ENCODE results near the gene CBLC. TPM values are rescaled to one million over a fixed set of nuclear protein-coding genes. Genes with fewer than 3 reads are reported as not detected.

CBLC gene
- total RNA-seq, 2 experiments from 2014 or later: not detected

DNA sequence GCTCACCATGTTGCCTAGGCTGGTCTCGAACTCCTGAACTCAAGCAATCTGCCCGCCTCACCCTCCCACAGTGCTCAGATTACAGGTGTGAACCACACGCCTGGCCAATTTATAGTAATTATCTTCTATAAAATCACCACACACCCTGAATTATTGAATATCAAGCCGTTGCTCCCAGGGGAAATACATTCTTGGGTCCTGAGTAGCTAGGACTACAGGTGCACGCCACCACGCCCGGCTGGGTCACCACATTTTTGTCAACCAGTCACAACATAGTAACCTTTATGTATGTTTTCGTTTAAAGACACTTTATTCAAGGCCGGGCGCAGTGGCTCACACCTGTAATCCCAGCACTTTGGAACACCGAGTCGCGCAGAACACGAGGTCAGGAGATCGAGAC is 8.3 kb downstream of the CBLC start:
- TF ChIP-seq, protein P1, sequence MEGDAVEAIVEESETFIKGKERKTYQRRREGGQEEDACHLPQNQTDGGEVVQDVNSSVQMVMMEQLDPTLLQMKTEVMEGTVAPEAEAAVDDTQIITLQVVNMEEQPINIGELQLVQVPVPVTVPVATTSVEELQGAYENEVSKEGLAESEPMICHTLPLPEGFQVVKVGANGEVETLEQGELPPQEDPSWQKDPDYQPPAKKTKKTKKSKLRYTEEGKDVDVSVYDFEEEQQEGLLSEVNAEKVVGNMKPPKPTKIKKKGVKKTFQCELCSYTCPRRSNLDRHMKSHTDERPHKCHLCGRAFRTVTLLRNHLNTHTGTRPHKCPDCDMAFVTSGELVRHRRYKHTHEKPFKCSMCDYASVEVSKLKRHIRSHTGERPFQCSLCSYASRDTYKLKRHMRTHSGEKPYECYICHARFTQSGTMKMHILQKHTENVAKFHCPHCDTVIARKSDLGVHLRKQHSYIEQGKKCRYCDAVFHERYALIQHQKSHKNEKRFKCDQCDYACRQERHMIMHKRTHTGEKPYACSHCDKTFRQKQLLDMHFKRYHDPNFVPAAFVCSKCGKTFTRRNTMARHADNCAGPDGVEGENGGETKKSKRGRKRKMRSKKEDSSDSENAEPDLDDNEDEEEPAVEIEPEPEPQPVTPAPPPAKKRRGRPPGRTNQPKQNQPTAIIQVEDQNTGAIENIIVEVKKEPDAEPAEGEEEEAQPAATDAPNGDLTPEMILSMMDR (IDR thresholded peaks at IDR 0.05): no peak
- H3K9me3 Mint-ChIP-seq: no peaks in the 10 kb centered on the region
- intact Hi-C loops (cut with DNase I, micrococcal nuclease): no loop called here
- Histone ChIP-seq H3K9me3 (ENCODE audit: control insufficient read depth in 1 of 2, insufficient read depth in 1 of 2, low read length in 2 of 2) (no peaks in the 10 kb centered on the region), H3K4me3 (ENCODE audit: low read length) (no peak overlapping the region), H3K4me1 (ENCODE audit: insufficient read depth, low read length) (peaks cover 7% of the 10 kb centered on the region), H3K27me3 (ENCODE audit: control insufficient read depth in 1 of 2, insufficient read depth in 2 of 2, low read length in 2 of 2) (no peaks in the 10 kb centered on the region), H3K27ac (ENCODE audit: low read depth in 1 of 2, low read length in 2 of 2) (no peak overlapping the region), H3K36me3 (ENCODE audit: insufficient read depth, low read length) (no peaks in the 10 kb centered on the region)
- H3K27ac Mint-ChIP-seq: no peak overlapping the region
- ATAC-seq (ENCODE audit: poor library complexity) (no peak), DNase-seq (no peak)
- H3K4me3 Mint-ChIP-seq: no peak overlapping the region
- H3K27me3 Mint-ChIP-seq: peaks cover 6% of the 10 kb centered on the region
- H3K36me3 Mint-ChIP-seq (ENCODE audit: low read depth): no peaks in the 10 kb centered on the region
- ChIA-PET POLR2A (no interaction called here), CTCF (interaction anchor here (1.6 to 2.0 kb wide), 2 partner anchors 33 to 62 kb away, joined by 4 read pairs; no protein-coding TSS in a partner anchor)
- peaks cover 6% of the 10 kb centered on the region for H3K4me1 Mint-ChIP-seq (ENCODE audit: low read depth)

DNA sequence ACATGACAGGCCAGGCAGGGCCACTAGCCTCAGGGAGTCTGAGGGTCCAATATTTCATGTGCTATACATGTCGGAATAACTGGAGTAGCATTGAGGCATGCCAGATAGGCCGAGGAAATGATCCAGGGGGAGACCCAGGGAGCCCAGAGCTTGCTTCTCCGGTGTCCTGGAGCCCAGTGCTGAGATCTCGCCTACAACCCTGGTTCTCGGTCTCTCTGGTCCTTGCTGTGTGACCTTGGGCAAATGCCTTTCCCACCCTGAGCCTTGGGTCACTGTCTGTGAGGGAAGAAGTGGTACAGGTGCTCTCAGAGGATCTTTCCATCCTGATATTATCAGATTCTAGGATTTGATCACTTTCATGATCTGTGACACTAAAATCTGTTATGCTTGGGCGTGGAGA is 11.3 kb downstream of the CBLC start:
- Mint-ChIP-seq H3K4me3 (no peak overlapping the region), H3K27me3 (peaks cover 6% of the 10 kb centered on the region), H3K36me3 (ENCODE audit: low read depth) (no peaks in the 10 kb centered on the region), H3K9me3 (no peaks in the 10 kb centered on the region), H3K27ac (no peak overlapping the region), H3K4me1 (ENCODE audit: low read depth) (peaks cover 6% of the 10 kb centered on the region)
- no peaks in the 10 kb centered on the region for H3K27me3 ChIP-seq (ENCODE audit: control insufficient read depth in 1 of 2, insufficient read depth in 2 of 2, low read length in 2 of 2)
- DNase-seq (no peak), ATAC-seq (ENCODE audit: poor library complexity) (no peak)
- TF ChIP-seq, protein P1 (IDR thresholded peaks at IDR 0.05): no peak
- CTCF ChIA-PET: no interaction called here
- no peaks in the 10 kb centered on the region for H3K36me3 ChIP-seq (ENCODE audit: insufficient read depth, low read length)
- intact Hi-C loops (cut with DNase I, micrococcal nuclease): no loop called here
- no peak overlapping the region for H3K27ac ChIP-seq (ENCODE audit: low read depth in 1 of 2, low read length in 2 of 2)
- H3K4me3 ChIP-seq (ENCODE audit: low read length): no peak overlapping the region
- peaks cover 7% of the 10 kb centered on the region for H3K4me1 ChIP-seq (ENCODE audit: insufficient read depth, low read length)
- POLR2A ChIA-PET: no interaction called here
- no peaks in the 10 kb centered on the region for H3K9me3 ChIP-seq (ENCODE audit: control insufficient read depth in 1 of 2, insufficient read depth in 1 of 2, low read length in 2 of 2)

DNA sequence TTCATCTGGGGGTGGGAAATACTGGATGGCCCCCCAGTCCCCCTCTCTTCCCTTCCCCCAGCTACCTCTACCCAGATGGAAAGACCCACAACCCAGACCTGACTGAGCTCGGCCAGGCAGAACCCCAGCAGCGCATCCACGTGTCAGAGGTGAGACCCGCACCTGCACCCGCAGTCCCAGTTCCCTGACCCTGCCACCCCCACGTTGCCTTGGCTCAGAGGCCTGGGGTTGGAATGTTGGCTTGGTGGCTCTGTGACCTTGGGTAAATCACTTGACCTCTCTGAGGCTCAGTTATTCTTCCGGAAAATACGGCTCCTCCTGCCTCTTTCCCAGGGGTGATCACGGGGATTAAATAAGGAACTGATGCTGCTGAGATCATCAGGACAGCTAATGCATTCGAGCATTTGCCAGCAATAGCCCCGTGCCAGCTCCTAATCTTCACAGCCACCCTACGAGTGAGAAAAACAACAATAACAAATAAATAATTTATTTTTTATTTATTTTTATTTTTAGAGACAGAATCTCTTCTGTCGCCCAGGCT is 12.3 kb downstream of the CBLC start:
- no peaks in the 10 kb centered on the region for H3K36me3 Mint-ChIP-seq (ENCODE audit: low read depth)
- Histone ChIP-seq H3K4me1 (ENCODE audit: insufficient read depth, low read length) (no peaks in the 10 kb centered on the region), H3K27me3 (ENCODE audit: control insufficient read depth in 1 of 2, insufficient read depth in 2 of 2, low read length in 2 of 2) (no peaks in the 10 kb centered on the region), H3K4me3 (ENCODE audit: low read length) (no peak overlapping the region), H3K9me3 (ENCODE audit: control insufficient read depth in 1 of 2, insufficient read depth in 1 of 2, low read length in 2 of 2) (no peaks in the 10 kb centered on the region), H3K36me3 (ENCODE audit: insufficient read depth, low read length) (no peaks in the 10 kb centered on the region), H3K27ac (ENCODE audit: low read depth in 1 of 2, low read length in 2 of 2) (no peak overlapping the region)
- H3K4me3 Mint-ChIP-seq: no peak overlapping the region
- no peak for ATAC-seq (ENCODE audit: poor library complexity)
- no peak overlapping the region for H3K27ac Mint-ChIP-seq
- intact Hi-C loops (cut with DNase I, micrococcal nuclease): no loop called here
- DNase-seq: no peak
- TF ChIP-seq, protein P1 (IDR thresholded peaks at IDR 0.05): no peak
- no peaks in the 10 kb centered on the region for H3K4me1 Mint-ChIP-seq (ENCODE audit: low read depth)
- no peaks in the 10 kb centered on the region for H3K27me3 Mint-ChIP-seq
- H3K9me3 Mint-ChIP-seq: no peaks in the 10 kb centered on the region
- POLR2A ChIA-PET: no interaction called here
- CTCF ChIA-PET: interaction anchor here (0.6 kb wide), 1 partner anchor 34 kb away, joined by 3 read pairs; no protein-coding TSS in a partner anchor

Data from CD4-positive, alpha-beta T cell (primary cell).